ENCODE results near the gene RBFOX1. TPM values are rescaled to one million over a fixed set of nuclear protein-coding genes. Genes with fewer than 3 reads are reported as not detected.
"Not testable (repeated sequence)": the region's sequence is repeated elsewhere in the genome, so short reads cannot be mapped to it uniquely, and the experiment has no call there.

Gene RBFOX1
- total RNA-seq, 2 donors from 2014 or later = 1.6 to 2.6 TPM

DNA sequence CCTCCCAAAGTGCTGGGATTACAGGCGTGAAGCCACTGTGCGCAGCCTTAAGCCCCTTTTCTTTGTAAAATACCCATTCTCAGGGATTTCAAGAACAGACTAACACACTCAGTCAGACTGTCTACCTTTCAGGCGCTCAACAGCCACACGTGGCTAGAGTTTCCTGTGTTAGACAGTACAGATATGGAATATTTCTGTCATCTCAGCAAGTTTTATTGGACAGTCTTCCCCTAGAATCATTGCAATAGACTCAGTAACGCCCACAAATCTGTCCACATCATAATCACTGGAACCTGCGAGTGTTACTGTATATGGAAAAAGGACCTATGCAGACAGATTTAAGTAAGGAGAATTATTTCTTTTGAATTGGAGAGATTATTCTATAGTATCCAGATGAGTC lies 160.5 kb downstream of the RBFOX1 start:
- intact Hi-C loops (cut with DNase I) = no loop called here

DNA sequence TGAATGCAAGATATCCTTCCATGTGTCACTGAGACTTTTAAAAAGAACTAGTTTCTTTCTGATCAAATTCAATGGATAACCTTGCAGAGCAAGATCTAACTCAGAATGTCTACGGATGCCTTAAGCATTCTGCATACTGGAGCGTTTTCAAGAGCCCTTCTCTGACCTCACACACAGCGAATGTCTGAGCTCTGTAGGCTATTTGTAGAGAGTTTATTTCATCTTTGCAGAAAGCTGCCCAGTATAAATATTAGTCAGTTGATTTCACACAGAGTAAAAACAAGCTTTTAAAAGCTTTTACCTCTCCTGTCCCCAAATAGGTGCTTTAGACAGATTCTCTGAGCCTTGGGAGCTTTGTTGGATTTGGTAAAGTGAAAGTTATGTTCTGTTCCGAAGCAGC lies 165.0 kb downstream of the RBFOX1 start:
- intact Hi-C loops (cut with DNase I) = no loop called here
- Histone ChIP-seq H3K36me3 (no peaks in the 10 kb centered on the region), H3K4me3 (no peak overlapping the region), H3K4me1 (no peaks in the 10 kb centered on the region), H3K9ac (ENCODE audit: low read depth in 2 of 2, low read length in 2 of 2) (no peak overlapping the region), H3K27me3 (no peaks in the 10 kb centered on the region), H3K9me3 (no peaks in the 10 kb centered on the region), H3K27ac (no peak overlapping the region)
- no peak for TF ChIP-seq CTCF (IDR thresholded peaks at IDR 0.05)
- no peak for DNase-seq

More for the DNA sequence above, 160.5 kb downstream of the RBFOX1 start:
- no peak overlapping the region for H3K27ac ChIP-seq
- H3K27me3 ChIP-seq = no peaks in the 10 kb centered on the region
- no peak overlapping the region for H3K4me3 ChIP-seq
- no peaks in the 10 kb centered on the region for H3K36me3 ChIP-seq
- H3K9ac ChIP-seq (ENCODE audit: low read depth in 2 of 2, low read length in 2 of 2) = no peak overlapping the region
- TF ChIP-seq CTCF (IDR thresholded peaks at IDR 0.05) = no peak
- no peak for DNase-seq
- H3K4me1 ChIP-seq = no peaks in the 10 kb centered on the region
- H3K9me3 ChIP-seq = no peaks in the 10 kb centered on the region

- Histone ChIP-seq H3K9me3 (no peaks in the 10 kb centered on the region), H3K36me3 (no peaks in the 10 kb centered on the region), H3K4me1 (no peaks in the 10 kb centered on the region), H3K4me3 (no peak overlapping the region), H3K27me3 (no peaks in the 10 kb centered on the region), H3K27ac (no peak overlapping the region), H3K9ac (ENCODE audit: low read depth in 2 of 2, low read length in 2 of 2) (no peak overlapping the region)
- intact Hi-C loops (cut with DNase I) = no loop called here
- no peak for TF ChIP-seq CTCF (IDR thresholded peaks at IDR 0.05)
- DNase-seq = no peak
These were observed 169.2 kb downstream of the RBFOX1 start for GRCh38 chr16:7501868-7502267.

DNA sequence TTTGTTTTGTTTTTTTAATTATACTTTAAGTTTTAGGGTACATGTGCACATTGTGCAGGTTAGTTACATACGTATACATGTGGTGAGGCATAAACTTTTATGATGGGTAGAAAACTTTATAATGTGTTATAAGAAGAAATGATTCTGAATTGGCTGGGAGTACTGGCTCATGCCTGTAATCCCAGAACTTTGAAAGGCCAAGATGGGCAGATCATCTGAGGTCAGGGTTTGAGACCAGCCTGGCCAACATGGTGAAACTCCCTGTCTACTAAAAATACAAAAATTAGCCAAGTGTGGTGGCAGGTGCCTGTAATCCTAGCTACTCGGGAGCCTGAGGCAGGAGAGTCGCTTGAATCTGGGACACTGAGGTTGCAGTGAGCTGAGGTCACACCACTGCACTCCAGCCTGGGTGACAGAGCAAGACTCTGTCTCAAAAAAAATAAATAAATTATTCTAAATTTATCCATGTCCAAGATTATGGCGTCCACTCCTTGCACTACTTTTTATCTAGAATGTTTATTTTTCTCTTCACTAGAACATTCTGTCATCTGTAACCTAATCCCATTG lies 170.0 kb downstream of the RBFOX1 start:
- DNase-seq; H3K4me3 ChIP-seq; H3K27me3 ChIP-seq; intact Hi-C loops (cut with DNase I); H3K27ac ChIP-seq; H3K36me3 ChIP-seq; H3K9ac ChIP-seq (ENCODE audit: low read depth in 2 of 2, low read length in 2 of 2); H3K4me1 ChIP-seq; H3K9me3 ChIP-seq: not testable (repeated sequence)

- DNase-seq = no peak
- Histone ChIP-seq H3K4me1 (no peaks in the 10 kb centered on the region), H3K27me3 (no peaks in the 10 kb centered on the region), H3K9ac (ENCODE audit: low read depth in 2 of 2, low read length in 2 of 2) (no peak overlapping the region), H3K36me3 (no peaks in the 10 kb centered on the region), H3K27ac (no peak overlapping the region), H3K9me3 (no peaks in the 10 kb centered on the region), H3K4me3 (no peak overlapping the region)
- intact Hi-C loops (cut with DNase I) = no loop called here
- no peak for TF ChIP-seq CTCF (IDR thresholded peaks at IDR 0.05)
These were observed 171.0 kb downstream of the RBFOX1 start for GRCh38 chr16:7503666-7504065.

DNA sequence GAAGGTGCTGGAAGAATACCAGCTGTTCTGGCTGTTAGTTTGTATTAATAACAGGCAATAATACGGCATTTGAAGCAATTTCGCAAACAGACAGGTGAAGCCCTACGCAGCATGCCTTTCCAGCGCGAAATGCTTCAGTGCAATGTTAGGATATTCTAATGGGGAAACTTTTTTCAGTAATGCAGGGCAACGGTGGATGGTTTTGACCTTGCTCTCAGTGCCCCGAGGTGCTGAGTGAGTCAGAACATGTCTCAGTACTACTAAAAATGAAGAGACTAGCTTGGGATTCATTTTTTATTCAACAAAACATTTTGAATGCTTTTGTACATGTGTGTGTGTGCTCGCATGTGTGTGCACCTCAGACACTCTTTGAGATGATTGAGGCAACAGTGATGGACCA lies 172.2 kb downstream of the RBFOX1 start:
- Histone ChIP-seq H3K27me3 (no peaks in the 10 kb centered on the region), H3K27ac (no peak overlapping the region), H3K36me3 (no peaks in the 10 kb centered on the region), H3K9ac (ENCODE audit: low read depth in 2 of 2, low read length in 2 of 2) (no peak overlapping the region), H3K4me3 (no peak overlapping the region), H3K9me3 (no peaks in the 10 kb centered on the region), H3K4me1 (no peaks in the 10 kb centered on the region)
- no peak for DNase-seq
- no peak for TF ChIP-seq CTCF (IDR thresholded peaks at IDR 0.05)
- intact Hi-C loops (cut with DNase I) = no loop called here

All from colonic mucosa (tissue), 4 donors.